Calu3 (cell line): Measurements from ENCODE around the gene CAV1. TPM values are rescaled to one million over a fixed set of nuclear protein-coding genes. Genes with fewer than 3 reads are reported as not detected.
A peak's percentile ranks its signal among the peaks of the same experiment; 100 is the strongest.

ENCODE experiments used
- BruUV-seq: library from RNA; stranded (reverse); fragments of 400-500 nt; replicated peaks from 2 replicates; lab custom pipeline; 2021; lab: Mats Ljungman, UMichigan
- CTCF ChIA-PET: fragments of 300-600 bp; sonication (Branson Sonifier 250); formaldehyde crosslinking; loops from one replicate; lab custom pipeline; 2022; ENCODE audit warnings: antibody characterized with exemption; lab: Charles Lee
- DNase-seq: peaks from one replicate; pipeline ENCODE4 v3.0.0; 2022
- H3K27ac Mint-ChIP-seq: one replicate; pipeline ENCODE4 v1.8.0; 2022; ENCODE audit warnings: mixed read lengths; ENCODE audit not compliant: unreplicated experiment
- H3K27me3 Mint-ChIP-seq: one replicate; pipeline ENCODE4 v1.8.0; 2022; ENCODE audit warnings: mixed read lengths; ENCODE audit not compliant: unreplicated experiment
- H3K36me3 Mint-ChIP-seq: one replicate; pipeline ENCODE4 v1.8.0; 2022; ENCODE audit warnings: mild to moderate bottlenecking, moderate library complexity, mixed read lengths; ENCODE audit not compliant: insufficient read depth, unreplicated experiment
- H3K4me1 Mint-ChIP-seq: one replicate; pipeline ENCODE4 v1.8.0; 2022; ENCODE audit warnings: mild to moderate bottlenecking, low read depth, mixed read lengths; ENCODE audit not compliant: unreplicated experiment
- H3K4me3 Mint-ChIP-seq: one replicate; pipeline ENCODE4 v1.8.0; 2022; ENCODE audit warnings: mild to moderate bottlenecking, low read depth, moderate library complexity, mixed read lengths; ENCODE audit not compliant: unreplicated experiment
- H3K9me3 Mint-ChIP-seq: one replicate; pipeline ENCODE4 v1.8.0; 2022; ENCODE audit warnings: low read depth, mixed read lengths; ENCODE audit not compliant: unreplicated experiment
- intact Hi-C: fragments of 100-400 bp; cut with micrococcal nuclease; formaldehyde crosslinking; loops from one replicate; pipeline ENCODE4 v1.10.0; 2022; ENCODE audit not compliant: unreplicated experiment
- total RNA-seq: library from RNA; stranded (reverse); gene quantifications from 2 replicates; pipeline ENCODE4 v1.2.3, GENCODE V29; 2022
- TF ChIP-seq, protein P1 (sequence below): fragments of 200-600 bp; IDR thresholded peaks from one replicate; pipeline ENCODE4 v1.8.0; 2022; ENCODE audit warnings: antibody characterized with exemption; ENCODE audit not compliant: unreplicated experiment

CAV1 gene
- total RNA-seq, 1 experiment from 2014 or later: 15.9 TPM

DNA sequence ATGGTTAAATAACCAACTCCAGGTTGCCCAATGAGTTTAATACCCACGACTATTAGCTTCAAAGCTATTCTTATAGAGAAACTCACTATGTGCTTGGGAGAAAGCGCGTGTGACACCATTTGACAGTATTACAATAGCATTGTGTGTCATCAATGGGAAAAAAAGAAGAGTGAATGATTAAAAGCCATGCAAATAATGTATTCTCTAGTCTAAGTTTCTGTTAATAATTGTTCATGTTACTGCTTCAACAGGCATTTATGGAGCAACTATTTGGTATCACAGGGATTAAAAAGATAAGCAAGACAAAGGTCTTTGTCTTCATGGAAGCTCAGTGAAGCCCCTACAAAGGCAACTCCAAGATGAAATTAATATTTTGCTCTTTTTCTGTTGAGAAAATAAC, 47.2 kb downstream of the CAV1 start:
- no peaks in the 10 kb centered on the region for H3K9me3 Mint-ChIP-seq
- H3K36me3 Mint-ChIP-seq: no peaks in the 10 kb centered on the region
- H3K27ac Mint-ChIP-seq: peak overlapping the region; percentile 79
- TF ChIP-seq, protein P1, sequence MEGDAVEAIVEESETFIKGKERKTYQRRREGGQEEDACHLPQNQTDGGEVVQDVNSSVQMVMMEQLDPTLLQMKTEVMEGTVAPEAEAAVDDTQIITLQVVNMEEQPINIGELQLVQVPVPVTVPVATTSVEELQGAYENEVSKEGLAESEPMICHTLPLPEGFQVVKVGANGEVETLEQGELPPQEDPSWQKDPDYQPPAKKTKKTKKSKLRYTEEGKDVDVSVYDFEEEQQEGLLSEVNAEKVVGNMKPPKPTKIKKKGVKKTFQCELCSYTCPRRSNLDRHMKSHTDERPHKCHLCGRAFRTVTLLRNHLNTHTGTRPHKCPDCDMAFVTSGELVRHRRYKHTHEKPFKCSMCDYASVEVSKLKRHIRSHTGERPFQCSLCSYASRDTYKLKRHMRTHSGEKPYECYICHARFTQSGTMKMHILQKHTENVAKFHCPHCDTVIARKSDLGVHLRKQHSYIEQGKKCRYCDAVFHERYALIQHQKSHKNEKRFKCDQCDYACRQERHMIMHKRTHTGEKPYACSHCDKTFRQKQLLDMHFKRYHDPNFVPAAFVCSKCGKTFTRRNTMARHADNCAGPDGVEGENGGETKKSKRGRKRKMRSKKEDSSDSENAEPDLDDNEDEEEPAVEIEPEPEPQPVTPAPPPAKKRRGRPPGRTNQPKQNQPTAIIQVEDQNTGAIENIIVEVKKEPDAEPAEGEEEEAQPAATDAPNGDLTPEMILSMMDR: no peak
- H3K4me1 Mint-ChIP-seq: peaks cover 63% of the 10 kb centered on the region
- no peak for DNase-seq
- intact Hi-C loops: loop anchor here (5.0 kb wide), 1 partner anchor 45 kb away; the partner anchor contains the start of gene CAV1
- no TSS peak for BruUV-seq
- CTCF ChIA-PET: interaction anchor here (1.8 kb wide), 1 partner anchor 17 kb away, joined by 3 read pairs; no protein-coding TSS in a partner anchor
- no peaks in the 10 kb centered on the region for H3K27me3 Mint-ChIP-seq
- no peak overlapping the region for H3K4me3 Mint-ChIP-seq

DNA sequence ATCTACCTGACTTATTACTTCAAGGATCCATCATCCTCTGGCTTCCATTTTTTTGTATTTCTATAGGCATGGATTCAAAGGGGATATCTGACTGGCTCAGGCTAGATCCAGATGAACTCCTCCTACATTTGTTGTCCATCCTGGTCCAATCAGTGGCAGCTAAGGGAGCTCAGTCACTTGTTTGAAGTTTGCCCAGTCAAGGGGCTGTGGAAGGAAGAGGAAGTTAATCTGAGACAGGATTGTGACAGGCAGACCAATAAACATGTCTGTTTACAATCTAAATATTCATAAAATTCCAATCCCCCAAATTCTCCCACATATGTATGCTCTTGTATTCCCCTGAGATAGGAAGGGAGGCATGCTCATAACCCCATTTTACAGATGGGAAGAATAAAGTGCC, 48.7 kb downstream of the CAV1 start:
- H3K27ac Mint-ChIP-seq: peak overlapping the region; percentile 50
- H3K9me3 Mint-ChIP-seq: no peaks in the 10 kb centered on the region
- intact Hi-C loops: loop anchor here (5.0 kb wide), 1 partner anchor 46 kb away; the partner anchor contains the start of gene CAV1
- peaks cover 71% of the 10 kb centered on the region for H3K4me1 Mint-ChIP-seq
- TF ChIP-seq, protein P1: no peak
- BruUV-seq: no TSS peak
- no peaks in the 10 kb centered on the region for H3K27me3 Mint-ChIP-seq
- CTCF ChIA-PET: interaction anchor here (0.7 to 1.8 kb wide), 2 partner anchors 10 to 15 kb away, joined by 3 read pairs; no protein-coding TSS in a partner anchor
- no peak for DNase-seq
- H3K36me3 Mint-ChIP-seq: no peaks in the 10 kb centered on the region
- no peak overlapping the region for H3K4me3 Mint-ChIP-seq

GRCh38 chr7:116574025-116574822, 49.4 kb downstream of the CAV1 start:
- H3K4me1 Mint-ChIP-seq: peaks cover 71% of the 10 kb centered on the region
- no peak overlapping the region for H3K4me3 Mint-ChIP-seq
- TF ChIP-seq, protein P1: no peak
- no peak for DNase-seq
- H3K9me3 Mint-ChIP-seq: no peaks in the 10 kb centered on the region
- H3K36me3 Mint-ChIP-seq: no peaks in the 10 kb centered on the region
- no TSS peak for BruUV-seq
- intact Hi-C loops: loop anchor here (5.0 kb wide), 1 partner anchor 47 kb away; the partner anchor contains the start of gene CAV1
- H3K27ac Mint-ChIP-seq: peak overlapping the region; percentile 50
- CTCF ChIA-PET: interaction anchor here (0.7 kb wide), 1 partner anchor 10 kb away, joined by 3 read pairs; no protein-coding TSS in a partner anchor
- no peaks in the 10 kb centered on the region for H3K27me3 Mint-ChIP-seq

DNA sequence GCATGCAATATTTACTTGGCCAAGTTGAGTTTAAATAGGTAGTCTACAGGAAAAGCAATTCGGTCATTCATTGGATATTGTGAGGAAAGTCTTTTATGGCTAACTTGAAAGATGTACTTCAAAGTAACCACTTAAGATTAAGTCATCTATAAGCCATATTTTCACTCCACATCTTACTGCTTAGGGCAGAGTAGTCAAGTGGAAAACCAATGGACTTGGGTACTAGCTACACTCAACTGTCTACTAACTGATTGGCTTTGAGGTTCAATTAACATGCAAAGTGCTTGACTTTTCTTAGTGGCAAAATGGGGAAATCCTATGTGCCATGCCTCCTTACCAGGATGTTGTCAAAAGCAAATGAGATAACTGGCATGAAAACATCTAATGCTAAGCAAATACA, 51.0 kb downstream of the CAV1 start:
- no peak for DNase-seq
- TF ChIP-seq, protein P1: no peak
- Mint-ChIP-seq H3K36me3 (no peaks in the 10 kb centered on the region), H3K27ac (no peak overlapping the region), H3K4me3 (no peak overlapping the region), H3K9me3 (no peaks in the 10 kb centered on the region), H3K4me1 (peaks cover 64% of the 10 kb centered on the region), H3K27me3 (no peaks in the 10 kb centered on the region)
- no TSS peak for BruUV-seq
- CTCF ChIA-PET: no interaction called here
- intact Hi-C loops: no loop called here
